ENCODE results near the gene TRIP12.
"Not testable (repeated sequence)": the region's sequence is repeated elsewhere in the genome, so short reads cannot be mapped to it uniquely, and the experiment has no call there.

The TRIP12 gene

GRCh38 chr2:229874647-229875046, 47.2 kb downstream of the TRIP12 start:
- no peak for TF ChIP-seq ZNF274 (IDR thresholded peaks at IDR 0.05; ENCODE audit: low read depth, low read length)
- H3K4me3 ChIP-seq (ENCODE audit: low read length) = no peak overlapping the region

- H3K4me3 ChIP-seq (ENCODE audit: low read length) = no peak overlapping the region; the same call in 1 of the 2 replicates
- no peak for TF ChIP-seq ZNF274 (IDR thresholded peaks at IDR 0.05; ENCODE audit: low read depth, low read length)
These were observed 48.7 kb downstream of the TRIP12 start for GRCh38 chr2:229873123-229873581.

GRCh38 chr2:229870903-229871656, 50.7 kb downstream of the TRIP12 start:
- TF ChIP-seq ZNF274 (IDR thresholded peaks at IDR 0.05; ENCODE audit: low read depth, low read length) = no peak
- H3K4me3 ChIP-seq (ENCODE audit: low read length) = no peak overlapping the region

- no peak overlapping the region for H3K4me3 ChIP-seq (ENCODE audit: low read length)
- TF ChIP-seq ZNF274 (IDR thresholded peaks at IDR 0.05; ENCODE audit: low read depth, low read length) = no peak
These were observed 52.6 kb downstream of the TRIP12 start for GRCh38 chr2:229869226-229869625.

GRCh38 chr2:229868794-229869193, 53.0 kb downstream of the TRIP12 start:
- TF ChIP-seq ZNF274 (IDR thresholded peaks at IDR 0.05; ENCODE audit: low read depth, low read length) = no peak
- no peak overlapping the region for H3K4me3 ChIP-seq (ENCODE audit: low read length)

- no peak overlapping the region for H3K4me3 ChIP-seq (ENCODE audit: low read length)
- TF ChIP-seq ZNF274 (IDR thresholded peaks at IDR 0.05; ENCODE audit: low read depth, low read length) = no peak
These were observed 56.8 kb downstream of the TRIP12 start for GRCh38 chr2:229865033-229865432.

- no peak for TF ChIP-seq ZNF274 (IDR thresholded peaks at IDR 0.05; ENCODE audit: low read depth, low read length)
- H3K4me3 ChIP-seq (ENCODE audit: low read length) = no peak overlapping the region
These were observed 60.4 kb downstream of the TRIP12 start for GRCh38 chr2:229861431-229861830.

- no peak overlapping the region for H3K4me3 ChIP-seq (ENCODE audit: low read length)
- TF ChIP-seq ZNF274 (IDR thresholded peaks at IDR 0.05; ENCODE audit: low read depth, low read length) = no peak
These were observed 61.5 kb downstream of the TRIP12 start for GRCh38 chr2:229860334-229860733.

- no peak overlapping the region for H3K4me3 ChIP-seq (ENCODE audit: low read length)
- TF ChIP-seq ZNF274 (IDR thresholded peaks at IDR 0.05; ENCODE audit: low read depth, low read length) = no peak
These were observed 63.5 kb downstream of the TRIP12 start for GRCh38 chr2:229858351-229858750.

- TF ChIP-seq ZNF274 (IDR thresholded peaks at IDR 0.05; ENCODE audit: low read depth, low read length) = no peak
These were observed 64.2 kb downstream of the TRIP12 start for GRCh38 chr2:229857634-229858033.

GRCh38 chr2:229856413-229856812, 65.4 kb downstream of the TRIP12 start:
- no peak for TF ChIP-seq ZNF274 (IDR thresholded peaks at IDR 0.05; ENCODE audit: low read depth, low read length)
- H3K4me3 ChIP-seq (ENCODE audit: low read length) = no peak overlapping the region

More at GRCh38 chr2:229857634-229858033, 64.2 kb downstream of the TRIP12 start:
- H3K4me3 ChIP-seq (ENCODE audit: low read length) = no peak overlapping the region

GRCh38 chr2:229855116-229855515, 66.7 kb downstream of the TRIP12 start:
- no peak for TF ChIP-seq ZNF274 (IDR thresholded peaks at IDR 0.05; ENCODE audit: low read depth, low read length)
- H3K4me3 ChIP-seq (ENCODE audit: low read length) = no peak overlapping the region

GRCh38 chr2:229852565-229852964, 69.2 kb downstream of the TRIP12 start:
- H3K4me3 ChIP-seq (ENCODE audit: low read length) = no peak overlapping the region
- TF ChIP-seq ZNF274 (IDR thresholded peaks at IDR 0.05; ENCODE audit: low read depth, low read length) = no peak

GRCh38 chr2:229851870-229852269, 69.9 kb downstream of the TRIP12 start:
- no peak for TF ChIP-seq ZNF274 (IDR thresholded peaks at IDR 0.05; ENCODE audit: low read depth, low read length)
- H3K4me3 ChIP-seq (ENCODE audit: low read length) = no peak overlapping the region

- not testable (repeated sequence) for H3K4me3 ChIP-seq (ENCODE audit: low read length)
These were observed 71.2 kb downstream of the TRIP12 start for GRCh38 chr2:229850355-229851275.
